Measurements from ENCODE around the gene CCDC102B. TPM values are rescaled to one million over a fixed set of nuclear protein-coding genes. Genes with fewer than 3 reads are reported as not detected.

Gene CCDC102B
- 4.6 TPM for polyA plus RNA-seq (2012; ENCODE audit: missing spikeins)

- DNase-seq (ENCODE audit: insufficient read length) = no peak
- TF ChIP-seq POLR2AphosphoS5 (IDR thresholded peaks at IDR 0.05; ENCODE audit: low read depth, low read length) = no peak
- no peak for FAIRE-seq
Observed at GRCh38 chr18:68797871-68798270, at the start of gene CCDC102B. CCDC102B (plus strand) TSS chr18:68798080; CDS start chr18:68836764, 38,684 bp downstream.

- DNase-seq (ENCODE audit: insufficient read length) (no peak), FAIRE-seq (no peak)
- TF ChIP-seq POLR2A (IDR thresholded peaks at IDR 0.05; ENCODE audit: low read depth, low read length) = no peak
- no peak for TF ChIP-seq POLR2AphosphoS5 (IDR thresholded peaks at IDR 0.05; ENCODE audit: low read depth, low read length)
- no peak for TF ChIP-seq TAF1 (IDR thresholded peaks at IDR 0.05; ENCODE audit: borderline replicate concordance, low read depth, low read length)
Observed at GRCh38 chr18:68757126-68757525, 40.8 kb upstream of the CCDC102B start.

DNA sequence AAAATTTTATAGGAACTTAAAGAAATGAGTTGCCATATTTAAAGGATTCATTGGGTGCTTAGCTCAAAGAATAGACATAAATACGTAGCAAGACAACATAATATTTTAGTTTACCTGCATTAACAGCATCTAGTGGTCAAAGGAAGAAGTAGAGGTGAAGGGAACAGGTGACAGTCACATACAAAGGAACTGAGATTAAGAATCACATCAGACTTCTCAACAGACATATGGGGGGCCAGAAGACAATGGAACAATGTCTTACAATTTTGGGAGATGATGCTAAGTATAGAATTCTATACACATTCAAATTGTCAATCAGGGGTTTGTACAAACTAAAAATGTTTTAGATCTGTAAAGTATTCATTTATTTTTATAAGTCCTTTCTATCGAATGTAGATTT, 38.6 kb upstream of the CCDC102B start:
- TF ChIP-seq POLR2A (IDR thresholded peaks at IDR 0.05; ENCODE audit: low read depth, low read length) = no peak
- no peak for TF ChIP-seq POLR2AphosphoS5 (IDR thresholded peaks at IDR 0.05; ENCODE audit: low read depth, low read length)
- TF ChIP-seq TAF1 (IDR thresholded peaks at IDR 0.05; ENCODE audit: borderline replicate concordance, low read depth, low read length) = no peak
- DNase-seq (ENCODE audit: insufficient read length) (no peak), FAIRE-seq (no peak)

DNA sequence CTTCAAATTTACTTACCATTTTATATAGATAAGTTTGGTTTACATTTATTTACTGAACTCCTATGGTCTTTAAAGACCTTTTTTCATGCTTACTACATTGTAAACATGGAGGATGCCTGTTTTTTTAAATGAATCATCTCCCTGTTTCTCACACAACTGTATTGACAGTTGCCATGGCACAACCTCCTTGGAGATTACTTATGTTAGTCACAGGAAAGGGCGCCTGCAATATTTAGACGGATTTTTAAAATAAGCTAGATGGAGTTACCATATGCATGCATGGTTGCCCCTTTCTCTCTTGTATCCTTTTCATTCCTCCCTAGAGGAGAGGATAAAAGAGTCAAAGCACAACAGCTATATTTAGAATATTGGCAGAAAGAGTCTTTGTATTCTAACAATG, 34.8 kb upstream of the CCDC102B start:
- DNase-seq (ENCODE audit: insufficient read length) (no peak), FAIRE-seq (no peak)
- TF ChIP-seq TAF1 (IDR thresholded peaks at IDR 0.05; ENCODE audit: borderline replicate concordance, low read depth, low read length) (no peak), POLR2AphosphoS5 (IDR thresholded peaks at IDR 0.05; ENCODE audit: low read depth, low read length) (no peak), POLR2A (IDR thresholded peaks at IDR 0.05; ENCODE audit: low read depth, low read length) (no peak)

DNA sequence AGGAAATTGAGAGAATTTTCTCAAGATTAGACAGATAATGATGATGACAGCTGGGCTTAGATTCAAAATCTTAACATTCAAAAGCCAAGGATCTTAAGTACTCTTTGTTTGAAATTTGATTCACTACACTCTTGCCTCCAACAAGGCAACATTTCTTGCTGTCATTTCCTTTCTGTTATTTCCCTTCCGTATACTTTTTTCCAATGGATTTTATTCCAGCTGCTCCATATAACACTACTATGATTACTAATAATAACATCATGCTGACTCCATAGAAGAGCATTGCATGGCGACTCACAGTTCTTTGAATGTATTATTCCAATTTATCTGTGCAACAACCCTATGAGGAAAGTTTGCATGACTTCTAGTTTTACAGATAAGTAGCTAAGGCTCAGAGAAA, 33.9 kb upstream of the CCDC102B start:
- TF ChIP-seq POLR2A (IDR thresholded peaks at IDR 0.05; ENCODE audit: low read depth, low read length) = no peak
- TF ChIP-seq TAF1 (IDR thresholded peaks at IDR 0.05; ENCODE audit: borderline replicate concordance, low read depth, low read length) = no peak
- TF ChIP-seq POLR2AphosphoS5 (IDR thresholded peaks at IDR 0.05; ENCODE audit: low read depth, low read length) = no peak
- no peak for FAIRE-seq
- DNase-seq (ENCODE audit: insufficient read length) = no peak

DNA sequence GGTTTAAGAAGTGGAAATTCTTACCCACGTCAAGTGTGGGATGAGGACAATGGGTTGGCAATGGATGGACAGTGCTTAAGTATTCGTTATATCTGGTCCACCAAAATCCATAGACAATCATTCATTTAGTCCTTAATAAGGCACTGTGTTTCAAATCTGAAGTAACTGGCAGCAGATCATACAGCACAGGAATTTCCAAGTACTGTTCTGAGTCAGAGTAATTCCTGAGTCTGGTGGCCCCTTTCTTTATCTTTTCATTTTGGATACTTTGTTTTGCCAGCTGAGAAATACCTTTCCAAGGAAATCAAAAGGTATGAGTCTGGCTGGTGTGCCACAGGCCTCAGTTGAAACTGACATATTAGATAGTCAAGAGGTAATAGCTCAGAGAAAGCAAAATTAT, 31.4 kb upstream of the CCDC102B start:
- TF ChIP-seq POLR2AphosphoS5 (IDR thresholded peaks at IDR 0.05; ENCODE audit: low read depth, low read length) (no peak), POLR2A (IDR thresholded peaks at IDR 0.05; ENCODE audit: low read depth, low read length) (no peak), TAF1 (IDR thresholded peaks at IDR 0.05; ENCODE audit: borderline replicate concordance, low read depth, low read length) (no peak)
- FAIRE-seq = no peak
- DNase-seq (ENCODE audit: insufficient read length) = no peak

DNA sequence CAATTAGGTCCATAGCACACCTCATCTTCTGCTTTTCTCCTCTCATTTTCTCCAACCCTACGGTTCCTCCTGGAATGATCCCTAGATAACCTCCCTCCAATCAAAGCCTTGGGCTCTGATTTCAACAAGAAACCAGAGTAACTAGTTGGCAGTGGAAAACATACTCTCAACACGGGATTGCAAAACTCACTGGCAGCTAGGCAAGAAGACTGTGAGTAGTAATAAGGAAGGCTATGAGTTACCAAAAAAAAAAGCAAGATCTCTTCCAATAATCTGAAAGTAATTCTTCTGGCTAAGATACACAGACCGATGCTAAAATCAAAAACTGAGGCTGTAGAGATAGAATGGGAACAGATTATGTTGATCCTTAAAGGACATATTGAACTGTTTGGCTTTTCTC, 28.4 kb upstream of the CCDC102B start:
- TF ChIP-seq TAF1 (IDR thresholded peaks at IDR 0.05; ENCODE audit: borderline replicate concordance, low read depth, low read length) = no peak
- TF ChIP-seq POLR2A (IDR thresholded peaks at IDR 0.05; ENCODE audit: low read depth, low read length) = no peak
- TF ChIP-seq POLR2AphosphoS5 (IDR thresholded peaks at IDR 0.05; ENCODE audit: low read depth, low read length) = no peak
- FAIRE-seq = no peak
- DNase-seq (ENCODE audit: insufficient read length) = no peak

DNA sequence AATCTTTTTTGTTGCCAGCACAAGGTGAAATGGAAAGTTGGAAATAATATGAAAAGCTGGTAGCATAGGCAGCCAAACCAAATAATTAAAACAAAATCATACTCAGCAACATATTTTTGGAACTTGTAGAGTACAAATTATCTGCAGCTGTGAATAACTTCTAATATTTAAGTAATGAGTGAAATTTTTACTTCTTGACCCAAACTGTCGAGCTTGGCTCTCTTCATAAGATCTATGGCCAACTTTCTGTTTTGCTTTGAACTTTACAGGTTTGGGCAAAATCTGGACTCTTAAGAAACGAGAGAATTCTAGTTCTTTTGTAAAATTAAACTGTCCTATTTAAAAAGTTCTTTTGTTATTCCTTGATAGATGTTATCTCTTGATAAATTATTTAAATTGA, 25.6 kb upstream of the CCDC102B start:
- DNase-seq (ENCODE audit: insufficient read length) (no peak), FAIRE-seq (no peak)
- TF ChIP-seq POLR2A (IDR thresholded peaks at IDR 0.05; ENCODE audit: low read depth, low read length) (no peak), POLR2AphosphoS5 (IDR thresholded peaks at IDR 0.05; ENCODE audit: low read depth, low read length) (no peak), TAF1 (IDR thresholded peaks at IDR 0.05; ENCODE audit: borderline replicate concordance, low read depth, low read length) (no peak)

- TF ChIP-seq POLR2AphosphoS5 (IDR thresholded peaks at IDR 0.05; ENCODE audit: low read depth, low read length) (no peak), POLR2A (IDR thresholded peaks at IDR 0.05; ENCODE audit: low read depth, low read length) (no peak), TAF1 (IDR thresholded peaks at IDR 0.05; ENCODE audit: borderline replicate concordance, low read depth, low read length) (no peak)
- FAIRE-seq (no peak), DNase-seq (ENCODE audit: insufficient read length) (no peak)
Observed at GRCh38 chr18:68778280-68778886, 19.5 kb upstream of the CCDC102B start.

- no peak for FAIRE-seq
Observed at GRCh38 chr18:68779169-68779568, 18.7 kb upstream of the CCDC102B start.

GRCh38 chr18:68780802-68781635, 16.9 kb upstream of the CCDC102B start:
- no peak for TF ChIP-seq POLR2A (IDR thresholded peaks at IDR 0.05; ENCODE audit: low read depth, low read length)
- no peak for TF ChIP-seq POLR2AphosphoS5 (IDR thresholded peaks at IDR 0.05; ENCODE audit: low read depth, low read length)
- no peak for TF ChIP-seq TAF1 (IDR thresholded peaks at IDR 0.05; ENCODE audit: borderline replicate concordance, low read depth, low read length)
- DNase-seq (ENCODE audit: insufficient read length) (no peak), FAIRE-seq (no peak)

More at GRCh38 chr18:68779169-68779568, 18.7 kb upstream of the CCDC102B start:
- TF ChIP-seq POLR2A (IDR thresholded peaks at IDR 0.05; ENCODE audit: low read depth, low read length) (no peak), POLR2AphosphoS5 (IDR thresholded peaks at IDR 0.05; ENCODE audit: low read depth, low read length) (no peak), TAF1 (IDR thresholded peaks at IDR 0.05; ENCODE audit: borderline replicate concordance, low read depth, low read length) (no peak)
- DNase-seq (ENCODE audit: insufficient read length) = no peak

DNA sequence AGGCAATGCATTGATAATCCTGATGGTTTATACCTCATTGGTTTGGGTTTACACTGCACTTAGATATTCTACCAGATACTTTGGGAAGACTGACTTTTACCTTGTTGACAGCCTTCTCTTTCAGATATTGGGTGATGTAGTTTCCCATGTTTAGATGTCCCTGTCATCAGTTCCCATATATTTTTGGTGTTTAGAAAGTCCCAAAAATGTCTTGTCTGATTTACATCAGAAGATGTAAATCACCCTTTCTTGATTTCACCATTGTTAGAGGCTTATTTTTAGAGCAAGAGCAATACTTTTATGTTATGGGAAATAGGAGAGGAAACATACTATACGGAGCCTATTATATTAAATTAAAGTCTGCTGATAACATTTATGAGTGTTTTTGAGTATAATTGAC, 14.4 kb upstream of the CCDC102B start:
- DNase-seq (ENCODE audit: insufficient read length) = no peak
- FAIRE-seq = no peak
- TF ChIP-seq POLR2AphosphoS5 (IDR thresholded peaks at IDR 0.05; ENCODE audit: low read depth, low read length) = no peak

All from GM12892 (cell line).